Upper lobe of left lung (tissue), 6 donors: Measurements from ENCODE around the gene SGSH. TPM values are rescaled to one million over a fixed set of nuclear protein-coding genes. Genes with fewer than 3 reads are reported as not detected.

Source experiments
- ATAC-seq, 2 donors: fragments of 200-7000 bp; cut with Tn5 transposase; one replicate each; pipeline ENCODE4 v1.9.1; 2022; ENCODE audit warnings: mild to moderate bottlenecking in 2 of 2, moderate library complexity in 2 of 2; ENCODE audit not compliant: low FRiP score in 2 of 2
- DNase-seq, 2 donors: peaks; one replicate each; pipeline ENCODE4 v3.0.0-alpha.2; 2019 to 2020
- H3K27ac ChIP-seq, 4 donors: fragments of 200-600 bp; sonication (generic); one replicate each; pipeline ENCODE4 v1.5.1; 2016 to 2019
- H3K27me3 ChIP-seq, 4 donors: fragments of 200-600 bp; sonication (generic); one replicate each; pipeline ENCODE4 v1.5.1; 2017 to 2019
- H3K36me3 ChIP-seq, 4 donors: fragments of 200-600 bp; sonication (generic); one replicate each; pipeline ENCODE4 v1.5.1; 2016 to 2019
- H3K4me1 ChIP-seq, 4 donors: fragments of 200-600 bp; sonication (generic); one replicate each; pipeline ENCODE4 v1.5.1; 2018 to 2019
- H3K4me3 ChIP-seq, 4 donors: fragments of 200-600 bp; sonication (generic); one replicate each; pipeline ENCODE4 v1.5.1; 2017 to 2019; ENCODE audit warnings: mild to moderate bottlenecking in 2 of 4, moderate library complexity in 1 of 4
- H3K9me3 ChIP-seq, 4 donors: fragments of 200-600 bp; sonication (generic); one replicate each; pipeline ENCODE4 v1.5.1; 2018 to 2019
- CTCF ChIP-seq, 6 experiments: fragments of 450-650 bp in 4 of 6; fragments of 200-600 bp in 2 of 6; sonication (generic) in 2 of 6; IDR thresholded peaks; one replicate each; pipeline ENCODE4 v1.5.1; 2016 to 2019; ENCODE audit warnings: antibody characterized with exemption in 6 of 6
- EP300 ChIP-seq, 4 donors: sonication (generic); formaldehyde crosslinking; IDR thresholded peaks; one replicate each; pipeline ENCODE4 v1.5.1; 2017; ENCODE audit warnings: antibody characterized with exemption in 4 of 4, control low read depth in 2 of 4
- POLR2A ChIP-seq, 4 donors: fragments of 450-650 bp; IDR thresholded peaks; one replicate each; pipeline ENCODE4 v1.5.1; 2016 to 2017; ENCODE audit warnings: antibody characterized with exemption in 4 of 4, mild to moderate bottlenecking in 2 of 4
- POLR2AphosphoS5 ChIP-seq, 2 donors: sonication (generic); formaldehyde crosslinking; IDR thresholded peaks; one replicate each; pipeline ENCODE4 v1.5.1; 2017; ENCODE audit warnings: antibody characterized with exemption in 2 of 2
- WGBS, 2 donors: methylation state at CpG; one replicate each; pipeline ENCODE4 v1.1.5; 2017 to 2018; 5-methylcytosine and 5-hydroxymethylcytosine counted together
- total RNA-seq, 6 donors: library from RNA; depleted of rRNA in 4 of 6; stranded (reverse); fragments of >200 nt in 4 of 6; gene quantifications; one replicate each; pipeline versions ENCODE4 v1.1.0 to v1.2.1, GENCODE V29; 2016 to 2021
- donor health status: DM: no; HTN: no; CAD: no; lungs with moderate emphysema.
- donor health status: DM: no; HTN: yes; CAD: no; lungs with severe emphysema.

Gene SGSH
- total RNA-seq, 6 donors from 2014 or later = 36.3 to 264 (median 65.0) TPM

- WGBS, 2 donors = 70 to 80% methylated on average over 12 to 27 of the region's 27 CpGs
- Histone ChIP-seq H3K9me3 (no peaks in the 10 kb centered on the region), H3K4me3 (no peak overlapping the region), H3K4me1 (peaks cover 11 to 13% (median 12%) of the 10 kb centered on the region in 4 donors), H3K27me3 (no peaks in the 10 kb centered on the region), H3K36me3 (no peaks in the 10 kb centered on the region), H3K27ac (no peak overlapping the region)
- peak in 1 of 2 donors; percentile 54 for ATAC-seq
- TF ChIP-seq POLR2AphosphoS5 (IDR thresholded peaks at IDR 0.05) = no peak
- TF ChIP-seq CTCF (IDR thresholded peaks at IDR 0.05) = peak; percentile 88 to 92 (median 90)
- DNase-seq = peak in 1 of 2 donors; percentile 76
Observed at GRCh38 chr17:80195671-80196529, 24.2 kb downstream of the SGSH start.

DNA sequence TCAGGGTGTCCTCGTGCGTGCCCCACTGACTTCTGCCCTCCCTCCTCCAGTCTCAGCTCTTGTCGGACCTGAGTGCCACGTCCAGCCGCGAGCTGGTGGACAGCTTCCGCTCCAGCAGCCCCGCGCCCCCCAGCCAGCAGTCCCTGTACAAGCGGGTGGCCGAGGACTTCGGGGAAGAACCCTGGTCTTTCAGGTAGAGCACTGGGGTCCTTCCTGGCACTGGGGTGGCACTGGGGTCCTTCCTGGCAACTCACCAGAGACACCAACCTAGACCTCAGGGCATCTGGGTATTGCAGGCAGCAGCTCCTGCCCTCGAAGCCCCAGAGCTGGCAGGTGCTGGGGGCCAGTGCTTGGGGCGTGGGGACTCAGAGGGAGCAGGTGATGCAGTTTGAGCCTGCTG lies 25.0 kb downstream of the SGSH start:
- no peaks in the 10 kb centered on the region for H3K36me3 ChIP-seq
- H3K27me3 ChIP-seq = no peaks in the 10 kb centered on the region
- peak in 1 of 2 donors; percentile 62 for DNase-seq
- H3K4me3 ChIP-seq = no peak overlapping the region
- H3K4me1 ChIP-seq = peaks cover 11 to 13% (median 12%) of the 10 kb centered on the region in 4 donors
- TF ChIP-seq POLR2A (IDR thresholded peaks at IDR 0.05) (no peak), EP300 (IDR thresholded peaks at IDR 0.05) (no peak), CTCF (IDR thresholded peaks at IDR 0.05) (no peak), POLR2AphosphoS5 (IDR thresholded peaks at IDR 0.05) (no peak)
- H3K9me3 ChIP-seq = no peaks in the 10 kb centered on the region
- 61 to 86% methylated on average over 4 to 12 of the region's 14 CpGs for WGBS, 2 donors
- no peak for ATAC-seq
- no peak overlapping the region for H3K27ac ChIP-seq

DNA sequence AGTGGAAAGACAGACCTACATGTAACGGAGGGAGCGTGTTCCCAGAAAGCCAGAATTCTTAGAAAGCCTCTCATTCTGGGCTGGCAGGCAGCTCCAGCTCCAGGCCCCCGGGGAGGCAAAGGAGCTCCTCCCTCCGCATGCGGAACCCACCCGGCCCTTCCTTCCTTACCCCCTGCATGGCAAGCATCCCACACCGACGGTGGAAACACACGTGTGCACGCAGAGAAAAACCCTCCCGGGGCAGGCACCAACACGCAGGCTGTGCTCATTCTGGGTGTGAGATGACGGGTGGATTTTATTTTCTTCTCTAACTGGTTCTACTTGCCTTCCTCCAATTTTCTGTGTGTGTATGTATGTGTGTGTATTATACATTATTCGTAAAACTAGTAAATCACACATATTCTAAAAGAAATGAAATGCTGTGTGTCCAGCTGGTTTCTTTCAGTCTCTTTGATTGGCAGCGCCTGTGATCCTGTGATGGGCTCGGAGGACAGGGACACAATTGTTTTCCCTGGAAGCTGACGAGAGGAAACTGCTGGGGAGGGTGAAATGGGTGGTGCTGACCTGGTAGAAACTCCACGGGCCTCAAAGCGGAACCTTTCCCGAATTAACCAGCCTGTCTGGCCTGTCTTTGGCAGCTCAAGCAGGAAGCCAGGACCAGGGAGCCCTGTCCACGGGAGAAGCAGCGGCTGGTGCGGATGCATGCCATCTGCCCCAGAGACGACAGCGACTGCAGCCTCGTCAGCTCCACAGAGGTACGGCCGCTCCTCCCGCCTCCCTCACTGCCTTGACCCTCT lies 28.1 kb downstream of the SGSH start:
- DNase-seq = peak; percentile 30 to 60

GRCh38 chr17:80191192-80191591 lies 28.9 kb downstream of the SGSH start:
- H3K9me3 ChIP-seq = no peaks in the 10 kb centered on the region
- H3K36me3 ChIP-seq = no peaks in the 10 kb centered on the region

More for the DNA sequence above, 28.1 kb downstream of the SGSH start:
- H3K4me3 ChIP-seq = peak overlapping the region in 2 of 4 donors; percentile 7 to 12
- H3K36me3 ChIP-seq = no peaks in the 10 kb centered on the region
- H3K4me1 ChIP-seq = peaks cover 17 to 30% (median 26%) of the 10 kb centered on the region in 4 donors
- 51 to 56% methylated on average over 20 to 27 of the region's 29 CpGs for WGBS, 2 donors
- no peak for ATAC-seq
- no peaks in the 10 kb centered on the region for H3K27me3 ChIP-seq
- H3K27ac ChIP-seq = peak overlapping the region in 3 of 4 donors; percentile 45 to 61 (median 53)
- no peaks in the 10 kb centered on the region for H3K9me3 ChIP-seq
- TF ChIP-seq CTCF (IDR thresholded peaks at IDR 0.05) (no peak), EP300 (IDR thresholded peaks at IDR 0.05) (no peak), POLR2AphosphoS5 (IDR thresholded peaks at IDR 0.05) (no peak), POLR2A (IDR thresholded peaks at IDR 0.05) (no peak)

More at GRCh38 chr17:80191192-80191591, 28.9 kb downstream of the SGSH start:
- Histone ChIP-seq H3K27me3 (no peaks in the 10 kb centered on the region), H3K27ac (no peak overlapping the region), H3K4me1 (peaks cover 17 to 30% (median 27%) of the 10 kb centered on the region in 4 donors), H3K4me3 (no peak overlapping the region)
- ATAC-seq = no peak
- WGBS, 2 donors = 94% methylated on average over 10 to 18 of the region's 20 CpGs
- peak in 1 of 2 donors; percentile 72 for DNase-seq
- TF ChIP-seq EP300 (IDR thresholded peaks at IDR 0.05) (no peak), POLR2A (IDR thresholded peaks at IDR 0.05) (no peak), POLR2AphosphoS5 (IDR thresholded peaks at IDR 0.05) (no peak), CTCF (IDR thresholded peaks at IDR 0.05) (no peak)
